ENCODE results near the gene MATR3. TPM values are rescaled to one million over a fixed set of nuclear protein-coding genes. Genes with fewer than 3 reads are reported as not detected.

The MATR3 gene
- total RNA-seq, 1 experiment from 2014 or later, result 267 TPM

GRCh38 chr5:139361835-139362429 lies 68.4 kb downstream of the MATR3 start:
- H3K27me3 Mint-ChIP-seq (ENCODE audit: low read depth), result no peaks in the 10 kb centered on the region
- Histone ChIP-seq H3K4me1 (ENCODE audit: insufficient read depth, low read length) (no peaks in the 10 kb centered on the region), H3K56ac (ENCODE audit: insufficient read length, low read depth, low read length) (no peak overlapping the region), H3K9me3 (ENCODE audit: control insufficient read depth, low read depth, low read length) (no peaks in the 10 kb centered on the region), H3K27ac (ENCODE audit: insufficient read length, low read depth, low read length) (no peak overlapping the region), H3K18ac (ENCODE audit: insufficient read length, low read depth, low read length) (no peak overlapping the region), H2BK120ac (ENCODE audit: low read depth, low read length, poor library complexity, severe bottlenecking) (no peak overlapping the region), H2BK20ac (ENCODE audit: low read depth, low read length, poor library complexity, severe bottlenecking) (no peak overlapping the region), H2AK5ac (ENCODE audit: insufficient read length, low read length) (no peak overlapping the region), H3K23me2 (ENCODE audit: insufficient read length, low read depth, low read length, poor library complexity, severe bottlenecking) (no peaks in the 10 kb centered on the region), H3K9ac (ENCODE audit: extremely low read depth, insufficient read length, low read length) (no peak overlapping the region), H4K91ac (ENCODE audit: insufficient read length, low read depth, low read length) (no peak overlapping the region), H4K8ac (replicated peaks; ENCODE audit: insufficient read length, low read depth, low read length) (no peak overlapping the region), H3K27me3 (ENCODE audit: insufficient read depth, low read length) (no peaks in the 10 kb centered on the region), H2BK12ac (ENCODE audit: insufficient read length, low read depth, low read length) (no peak overlapping the region), H3K14ac (ENCODE audit: insufficient read depth, low read length) (no peak overlapping the region), H2BK15ac (ENCODE audit: low read depth, low read length) (no peak overlapping the region), H3K79me2 (ENCODE audit: insufficient read depth, low read length) (peaks cover 18% of the 10 kb centered on the region; the same call in 1 of the 2 replicates), H3K23ac (ENCODE audit: insufficient read length, low read depth, low read length) (no peak overlapping the region), H3K79me1 (ENCODE audit: insufficient read depth, low read depth, low read length, poor library complexity, severe bottlenecking) (peaks cover 19% of the 10 kb centered on the region), H3T11ph (ENCODE audit: low read length) (no peak overlapping the region), H4K20me1 (ENCODE audit: control insufficient read depth, insufficient read depth, insufficient read length) (no peaks in the 10 kb centered on the region), H3K4ac (ENCODE audit: low read depth, low read length) (no peak overlapping the region), H2AFZ (ENCODE audit: low read length) (no peak overlapping the region), H2BK5ac (ENCODE audit: insufficient read length, low read length) (no peak overlapping the region), H4K5ac (ENCODE audit: insufficient read length, low read depth, low read length) (no peak overlapping the region), H3K4me2 (ENCODE audit: insufficient read depth, insufficient read length, low read length) (no peak overlapping the region)
- H3K9me3 Mint-ChIP-seq, result no peaks in the 10 kb centered on the region
- peak overlapping the region in 1 of 3 experiments; percentile 65; a peak in 1 of 7 replicates for H3K27ac Mint-ChIP-seq
- H3K36me3 Mint-ChIP-seq (ENCODE audit: insufficient read depth in 1 of 3, low read depth in 3 of 3), result peaks cover 31 to 61% (median 54%) of the 10 kb centered on the region in 3 experiments; a peak in 6 of 7 replicates
- peaks cover 0 to 7% of the 10 kb centered on the region in 2 experiments; a peak in 1 of 4 replicates for H3K4me1 Mint-ChIP-seq
- WGBS (ENCODE audit: extremely low coverage, insufficient read length, low lambda C conversion rate), result no CpG with 5 or more reads among the region's 6 CpGs
- TF ChIP-seq CTCF (conservative IDR thresholded peaks at IDR 0.05), result no peak
- H3K4me3 Mint-ChIP-seq, result no peak overlapping the region
- no peak for DNase-seq

Measured in H9 (cell line).